ENCODE results near the gene MFSD11. TPM values are rescaled to one million over a fixed set of nuclear protein-coding genes. Genes with fewer than 3 reads are reported as not detected.
"Not testable (repeated sequence)": the region's sequence is repeated elsewhere in the genome, so short reads cannot be mapped to it uniquely, and the experiment has no call there.

Gene MFSD11
- total RNA-seq, 1 donor from 2014 or later: 20.8 TPM

- no peak overlapping the region for H3K4me3 Mint-ChIP-seq
- DNase-seq (no peak), ATAC-seq (ENCODE audit: low read depth) (no peak)
- no peaks in the 10 kb centered on the region for H3K27me3 Mint-ChIP-seq
- H3K4me1 Mint-ChIP-seq: peaks cover 8% of the 10 kb centered on the region
- POLR2A ChIA-PET: interaction anchor here (1.1 kb wide), 1 partner anchor 20 kb away, joined by 6 read pairs; no protein-coding TSS in a partner anchor
- TF ChIP-seq, protein P1, sequence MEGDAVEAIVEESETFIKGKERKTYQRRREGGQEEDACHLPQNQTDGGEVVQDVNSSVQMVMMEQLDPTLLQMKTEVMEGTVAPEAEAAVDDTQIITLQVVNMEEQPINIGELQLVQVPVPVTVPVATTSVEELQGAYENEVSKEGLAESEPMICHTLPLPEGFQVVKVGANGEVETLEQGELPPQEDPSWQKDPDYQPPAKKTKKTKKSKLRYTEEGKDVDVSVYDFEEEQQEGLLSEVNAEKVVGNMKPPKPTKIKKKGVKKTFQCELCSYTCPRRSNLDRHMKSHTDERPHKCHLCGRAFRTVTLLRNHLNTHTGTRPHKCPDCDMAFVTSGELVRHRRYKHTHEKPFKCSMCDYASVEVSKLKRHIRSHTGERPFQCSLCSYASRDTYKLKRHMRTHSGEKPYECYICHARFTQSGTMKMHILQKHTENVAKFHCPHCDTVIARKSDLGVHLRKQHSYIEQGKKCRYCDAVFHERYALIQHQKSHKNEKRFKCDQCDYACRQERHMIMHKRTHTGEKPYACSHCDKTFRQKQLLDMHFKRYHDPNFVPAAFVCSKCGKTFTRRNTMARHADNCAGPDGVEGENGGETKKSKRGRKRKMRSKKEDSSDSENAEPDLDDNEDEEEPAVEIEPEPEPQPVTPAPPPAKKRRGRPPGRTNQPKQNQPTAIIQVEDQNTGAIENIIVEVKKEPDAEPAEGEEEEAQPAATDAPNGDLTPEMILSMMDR (IDR thresholded peaks at IDR 0.05): no peak
- no peaks in the 10 kb centered on the region for H3K9me3 Mint-ChIP-seq
- intact Hi-C loops (cut with micrococcal nuclease): no loop called here
- CTCF ChIA-PET: no interaction called here
- no peak overlapping the region for H3K27ac Mint-ChIP-seq
- H3K36me3 Mint-ChIP-seq (ENCODE audit: low read depth): no peaks in the 10 kb centered on the region
Observed at GRCh38 chr17:76691379-76692191, 46.3 kb upstream of the MFSD11 start.

DNA sequence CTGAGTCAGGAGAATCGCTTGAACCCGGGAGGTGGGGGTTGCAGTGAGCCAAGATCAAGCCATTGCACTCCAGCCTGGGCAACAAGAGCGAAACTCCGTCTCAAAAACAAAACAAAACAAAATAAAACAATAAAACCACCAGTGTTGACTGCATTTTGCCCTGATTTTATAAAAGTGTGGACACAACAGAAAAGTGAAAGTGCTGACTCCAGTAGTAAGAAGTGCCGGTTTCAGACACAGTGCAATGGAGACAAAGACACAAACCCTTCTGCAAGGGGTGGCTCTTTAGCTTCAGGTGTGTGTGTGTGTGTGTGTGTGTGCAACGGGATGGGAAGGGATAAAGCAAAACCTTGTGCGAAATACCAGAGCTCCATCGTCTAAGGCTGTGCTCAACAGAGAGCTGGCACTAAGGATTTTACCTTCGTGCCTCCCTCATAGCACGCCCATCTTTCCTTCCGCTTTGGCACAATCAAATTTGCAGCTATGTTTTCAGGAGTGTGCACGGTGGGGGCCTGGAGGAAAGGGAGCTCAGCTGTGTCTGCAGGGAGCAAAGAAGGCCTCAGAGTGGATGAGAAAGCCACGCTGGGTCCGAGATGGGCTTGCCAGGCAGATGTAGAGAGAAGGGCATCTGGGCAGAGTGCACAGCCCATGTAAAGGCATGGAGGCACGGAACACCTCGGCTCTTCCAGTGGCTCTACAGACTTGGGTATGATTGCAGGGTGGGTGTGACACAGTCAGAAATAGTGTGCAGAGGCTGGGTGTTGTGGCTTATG lies 42.7 kb upstream of the MFSD11 start:
- Mint-ChIP-seq H3K9me3 (no peaks in the 10 kb centered on the region), H3K36me3 (ENCODE audit: low read depth) (no peaks in the 10 kb centered on the region)
- POLR2A ChIA-PET: interaction anchor here (0.6 to 1.7 kb wide), 3 partner anchors 31 to 124 kb away, joined by 5 to 9 read pairs (median 6); partner anchors contain the start of genes JMJD6 and METTL23

DNA sequence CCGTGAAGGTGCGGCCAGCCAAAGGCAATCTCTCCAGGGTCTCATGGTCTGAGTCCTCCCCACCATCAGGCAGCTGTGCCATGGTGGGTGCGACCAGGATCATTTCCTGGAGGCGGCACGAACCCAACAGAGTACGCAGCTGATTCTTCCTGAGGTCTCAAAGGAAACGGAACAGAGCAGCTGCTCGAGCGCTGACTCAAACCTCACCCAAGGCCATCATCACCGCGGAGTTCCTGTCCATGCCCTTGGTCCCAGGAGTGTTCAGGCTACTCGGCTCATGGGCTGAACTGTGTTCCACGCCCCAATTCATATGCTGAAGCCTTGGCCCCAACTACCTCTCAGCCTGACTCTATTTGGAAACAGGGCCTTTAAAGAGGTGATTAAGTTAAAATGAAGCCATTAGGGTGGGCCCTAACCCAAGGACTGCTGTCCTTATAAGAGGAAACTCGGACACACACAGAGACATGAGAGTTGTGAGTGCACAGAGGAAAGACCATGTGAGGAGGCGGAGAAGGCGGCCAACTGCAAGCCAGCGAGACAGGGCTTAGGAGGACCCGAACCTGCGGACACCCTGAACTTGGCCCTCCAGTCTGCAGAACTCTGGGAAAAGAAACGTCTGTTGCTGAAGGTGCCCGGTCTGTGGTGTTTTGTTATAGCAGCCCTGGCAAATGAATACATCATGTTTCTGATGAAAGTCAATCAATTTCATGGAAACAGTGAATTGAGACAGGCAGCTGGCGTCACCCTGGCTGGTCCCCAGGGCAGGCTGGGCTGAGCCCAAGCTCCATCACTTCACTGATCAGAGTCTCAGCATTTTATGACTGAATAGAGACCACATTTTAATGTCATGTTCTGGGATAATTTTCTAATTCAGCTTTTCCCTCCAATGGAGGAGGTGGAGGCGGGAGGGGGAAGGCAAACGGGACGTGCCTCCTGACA lies 40.9 kb upstream of the MFSD11 start:
- peak; percentile 27 for DNase-seq
- Mint-ChIP-seq H3K4me1 (peaks cover 21% of the 10 kb centered on the region), H3K36me3 (ENCODE audit: low read depth) (no peaks in the 10 kb centered on the region), H3K27ac (peak overlapping the region; percentile 53), H3K27me3 (no peaks in the 10 kb centered on the region), H3K4me3 (no peak overlapping the region), H3K9me3 (no peaks in the 10 kb centered on the region)
- intact Hi-C loops (cut with micrococcal nuclease): no loop called here
- ChIA-PET POLR2A (interaction anchor here (0.6 to 1.7 kb wide), 6 partner anchors 25 to 169 kb away, joined by 3 to 12 read pairs (median 4); partner anchors contain the start of genes JMJD6, METTL23 and MFSD11), CTCF (interaction anchor here (1.0 to 1.5 kb wide), 2 partner anchors 17 to 140 kb away, joined by 3 to 4 read pairs; no protein-coding TSS in a partner anchor)
- peak; percentile 94 for ATAC-seq (ENCODE audit: low read depth)
- TF ChIP-seq, protein P1 (IDR thresholded peaks at IDR 0.05): no peak

More for the DNA sequence above, 42.7 kb upstream of the MFSD11 start:
- DNase-seq: no peak
- TF ChIP-seq, protein P1 (IDR thresholded peaks at IDR 0.05): no peak
- H3K4me1 Mint-ChIP-seq: peaks cover 21% of the 10 kb centered on the region
- H3K27ac Mint-ChIP-seq: no peak overlapping the region
- H3K27me3 Mint-ChIP-seq: no peaks in the 10 kb centered on the region
- CTCF ChIA-PET: no interaction called here
- H3K4me3 Mint-ChIP-seq: no peak overlapping the region
- intact Hi-C loops (cut with micrococcal nuclease): no loop called here
- ATAC-seq (ENCODE audit: low read depth): no peak

DNA sequence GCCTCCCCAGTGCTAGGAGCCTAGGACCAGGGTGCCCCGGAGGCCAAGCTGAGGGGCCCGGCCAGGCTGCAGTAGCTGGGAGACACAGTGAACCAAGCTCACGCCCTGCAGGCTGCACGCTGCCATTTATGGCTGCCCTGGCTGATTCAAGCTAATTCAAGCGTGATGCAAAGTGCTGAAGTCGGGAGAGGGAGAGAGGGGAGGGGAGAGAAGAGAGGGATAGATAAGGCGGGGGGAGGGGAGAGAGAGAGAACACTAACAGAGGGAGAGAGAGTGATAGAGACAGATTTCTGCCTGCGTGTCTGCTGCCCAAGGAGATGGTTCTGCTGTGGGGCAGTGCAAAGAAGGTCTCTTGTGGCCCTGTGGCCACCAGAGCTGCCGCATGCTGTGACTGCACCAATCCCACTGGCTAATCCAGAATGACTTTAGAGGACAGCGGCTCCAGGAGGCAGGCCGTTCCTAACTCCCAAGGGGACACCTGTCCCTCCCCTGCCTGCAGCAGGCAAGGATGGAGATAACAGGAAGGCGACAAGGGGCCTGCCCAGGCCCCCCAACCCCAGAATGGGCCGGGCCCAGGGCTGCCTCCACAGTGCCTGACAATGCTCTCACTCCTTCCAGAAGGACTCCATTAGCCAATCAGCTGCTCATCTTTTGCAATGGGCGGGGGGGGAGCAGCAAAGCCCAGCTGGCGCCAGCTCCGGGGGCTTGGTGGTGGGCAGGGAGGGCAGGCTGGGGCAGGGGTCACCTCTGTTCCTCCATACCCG lies 40.0 kb upstream of the MFSD11 start:
- intact Hi-C loops (cut with micrococcal nuclease): no loop called here
- Mint-ChIP-seq H3K4me3 (no peak overlapping the region), H3K9me3 (no peaks in the 10 kb centered on the region), H3K36me3 (ENCODE audit: low read depth) (no peaks in the 10 kb centered on the region), H3K4me1 (peaks cover 21% of the 10 kb centered on the region), H3K27me3 (no peaks in the 10 kb centered on the region), H3K27ac (no peak overlapping the region)
- ChIA-PET POLR2A (interaction anchor here (0.6 kb wide), 2 partner anchors 91 to 170 kb away, joined by 5 to 12 read pairs; no protein-coding TSS in a partner anchor), CTCF (no interaction called here)
- ATAC-seq (ENCODE audit: low read depth) (no peak), DNase-seq (no peak)
- TF ChIP-seq, protein P1 (IDR thresholded peaks at IDR 0.05): no peak

DNA sequence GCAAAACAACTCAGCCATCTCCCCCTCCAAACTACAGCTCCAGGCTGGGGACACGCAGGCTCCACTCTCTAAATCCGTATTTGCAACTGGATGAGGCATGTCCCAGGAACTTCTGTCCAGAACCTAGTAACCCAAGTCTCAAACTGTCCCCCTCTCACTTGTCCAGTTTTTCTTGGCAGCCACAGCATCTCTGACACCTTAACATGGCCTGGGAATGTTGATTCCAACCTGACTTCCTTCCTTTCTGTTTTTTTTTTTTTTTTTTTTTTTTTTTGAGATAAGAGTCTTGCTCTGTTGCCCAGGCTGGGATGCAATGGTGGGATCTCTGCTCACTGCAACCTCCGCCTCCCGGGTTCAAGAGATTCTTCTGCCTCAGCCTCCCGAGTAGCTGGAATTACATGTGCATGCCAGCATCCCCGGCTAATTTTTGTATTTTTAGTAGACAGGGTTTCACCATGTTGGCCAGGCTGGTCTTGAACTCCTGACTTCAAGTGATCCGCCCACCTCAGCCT lies 39.4 kb upstream of the MFSD11 start:
- H3K36me3 Mint-ChIP-seq (ENCODE audit: low read depth); CTCF ChIA-PET: not testable (repeated sequence)

More for the DNA sequence above, 39.4 kb upstream of the MFSD11 start:
- ATAC-seq (ENCODE audit: low read depth); H3K9me3 Mint-ChIP-seq; H3K4me3 Mint-ChIP-seq; H3K27ac Mint-ChIP-seq; H3K27me3 Mint-ChIP-seq; DNase-seq; POLR2A ChIA-PET; intact Hi-C loops (cut with micrococcal nuclease): not testable (repeated sequence)
- peaks cover 21% of the 10 kb centered on the region for H3K4me1 Mint-ChIP-seq

Measured in activated B cell treated with CpG ODN at 0.5 μM for 24 hours (primary cell).